ENCODE results near the gene HSPB7.

Gene HSPB7

GRCh38 chr1:16018749-16019643, 1.2 kb upstream of the HSPB7 start:
- no peak overlapping the region for H3K4me3 ChIP-seq (ENCODE audit: low read depth in 1 of 2, low read length in 1 of 2)
- H3K4me1 ChIP-seq (ENCODE audit: control insufficient read depth in 1 of 2, insufficient read depth in 1 of 2, low read depth in 1 of 2, low read length in 1 of 2): no peaks in the 10 kb centered on the region
- H3K36me3 ChIP-seq: no peaks in the 10 kb centered on the region
- TF ChIP-seq CTCF (IDR thresholded peaks at IDR 0.05): no peak
- peaks cover 10% of the 10 kb centered on the region for H3K27me3 ChIP-seq
- H3K9me3 ChIP-seq: no peaks in the 10 kb centered on the region
- H3K27ac ChIP-seq: no peak overlapping the region

GRCh38 chr1:16018308-16018707, 465 bp upstream of the HSPB7 start:
- H3K36me3 ChIP-seq: no peaks in the 10 kb centered on the region
- peaks cover 0 to under 1% of the 10 kb centered on the region in 2 experiments for H3K4me1 ChIP-seq (ENCODE audit: control insufficient read depth in 1 of 2, insufficient read depth in 1 of 2, low read depth in 1 of 2, low read length in 1 of 2)
- peaks cover 17% of the 10 kb centered on the region for H3K27me3 ChIP-seq
- H3K27ac ChIP-seq: no peak overlapping the region
- no peak for TF ChIP-seq CTCF (IDR thresholded peaks at IDR 0.05)
- H3K4me3 ChIP-seq (ENCODE audit: low read depth in 1 of 2, low read length in 1 of 2): no peak overlapping the region
- no peaks in the 10 kb centered on the region for H3K9me3 ChIP-seq

GRCh38 chr1:16017076-16017460, 775 bp downstream of the HSPB7 start:
- H3K27ac ChIP-seq: no peak overlapping the region
- peaks cover 28% of the 10 kb centered on the region for H3K27me3 ChIP-seq
- H3K36me3 ChIP-seq: no peaks in the 10 kb centered on the region
- no peak for TF ChIP-seq CTCF (IDR thresholded peaks at IDR 0.05)
- H3K4me3 ChIP-seq (ENCODE audit: low read depth in 1 of 2, low read length in 1 of 2): no peak overlapping the region
- H3K4me1 ChIP-seq (ENCODE audit: control insufficient read depth in 1 of 2, insufficient read depth in 1 of 2, low read depth in 1 of 2, low read length in 1 of 2): peaks cover 6 to 11% of the 10 kb centered on the region in 2 experiments
- no peaks in the 10 kb centered on the region for H3K9me3 ChIP-seq

GRCh38 chr1:16015960-16016901, 1.6 kb downstream of the HSPB7 start:
- H3K9me3 ChIP-seq: no peaks in the 10 kb centered on the region
- no peak for TF ChIP-seq CTCF (IDR thresholded peaks at IDR 0.05)
- H3K4me1 ChIP-seq (ENCODE audit: control insufficient read depth in 1 of 2, insufficient read depth in 1 of 2, low read depth in 1 of 2, low read length in 1 of 2): peaks cover 6 to 11% of the 10 kb centered on the region in 2 experiments
- no peak overlapping the region for H3K27ac ChIP-seq
- no peaks in the 10 kb centered on the region for H3K36me3 ChIP-seq
- peaks cover 28% of the 10 kb centered on the region for H3K27me3 ChIP-seq
- H3K4me3 ChIP-seq (ENCODE audit: low read depth in 1 of 2, low read length in 1 of 2): no peak overlapping the region

GRCh38 chr1:16015491-16015890, 2.4 kb downstream of the HSPB7 start:
- TF ChIP-seq CTCF (IDR thresholded peaks at IDR 0.05): no peak
- H3K4me1 ChIP-seq (ENCODE audit: control insufficient read depth in 1 of 2, insufficient read depth in 1 of 2, low read depth in 1 of 2, low read length in 1 of 2): peaks cover 6 to 11% of the 10 kb centered on the region in 2 experiments
- H3K9me3 ChIP-seq: no peaks in the 10 kb centered on the region
- no peak overlapping the region for H3K4me3 ChIP-seq (ENCODE audit: low read depth in 1 of 2, low read length in 1 of 2)
- H3K36me3 ChIP-seq: no peaks in the 10 kb centered on the region
- H3K27ac ChIP-seq: no peak overlapping the region
- peaks cover 28% of the 10 kb centered on the region for H3K27me3 ChIP-seq

Measured in neutrophil (primary cell).